ENCODE measurements around the gene RBM25.

RBM25 gene

DNA sequence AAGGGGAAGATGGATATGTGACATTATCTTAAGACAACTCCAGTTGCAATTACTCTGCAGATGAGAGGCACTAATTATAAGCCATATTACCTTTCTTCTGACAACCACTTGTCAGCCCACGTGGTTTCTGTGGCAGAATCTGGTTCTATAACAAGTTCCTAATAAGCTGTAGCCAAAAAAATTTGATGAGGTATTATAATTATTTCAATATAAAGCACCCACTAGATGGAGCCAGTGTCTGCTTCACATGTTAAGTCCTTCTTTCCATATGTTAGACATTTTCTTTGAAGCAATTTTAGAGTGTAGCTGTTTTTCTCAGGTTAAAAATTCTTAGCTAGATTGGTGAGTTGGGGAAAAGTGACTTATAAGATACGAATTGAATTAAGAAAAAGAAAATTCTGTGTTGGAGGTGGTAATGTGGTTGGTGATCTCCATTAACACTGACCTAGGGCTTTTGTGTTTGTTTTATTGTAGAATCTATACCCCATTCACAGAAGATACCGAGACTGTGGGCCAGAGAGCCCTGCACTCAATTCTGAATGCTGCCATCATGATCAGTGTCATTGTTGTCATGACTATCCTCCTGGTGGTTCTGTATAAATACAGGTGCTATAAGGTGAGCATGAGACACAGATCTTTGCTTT, 114.9 kb downstream of the RBM25 start:
- ATAC-seq (ENCODE audit: low read depth) (peak; percentile 41; the same call in 1 of the 3 replicates), DNase-seq (ENCODE audit: low spot score) (no peak)
- H3K9me3 ChIP-seq (ENCODE audit: severe bottlenecking), result no peaks in the 10 kb centered on the region
- H3K27me3 ChIP-seq (ENCODE audit: insufficient read depth, poor library complexity, severe bottlenecking), result no peaks in the 10 kb centered on the region
- peaks cover 82% of the 10 kb centered on the region for H3K36me3 ChIP-seq (ENCODE audit: low read depth)
- no peak overlapping the region for H3K27ac ChIP-seq (ENCODE audit: poor library complexity, severe bottlenecking)
- TF ChIP-seq, protein P1, sequence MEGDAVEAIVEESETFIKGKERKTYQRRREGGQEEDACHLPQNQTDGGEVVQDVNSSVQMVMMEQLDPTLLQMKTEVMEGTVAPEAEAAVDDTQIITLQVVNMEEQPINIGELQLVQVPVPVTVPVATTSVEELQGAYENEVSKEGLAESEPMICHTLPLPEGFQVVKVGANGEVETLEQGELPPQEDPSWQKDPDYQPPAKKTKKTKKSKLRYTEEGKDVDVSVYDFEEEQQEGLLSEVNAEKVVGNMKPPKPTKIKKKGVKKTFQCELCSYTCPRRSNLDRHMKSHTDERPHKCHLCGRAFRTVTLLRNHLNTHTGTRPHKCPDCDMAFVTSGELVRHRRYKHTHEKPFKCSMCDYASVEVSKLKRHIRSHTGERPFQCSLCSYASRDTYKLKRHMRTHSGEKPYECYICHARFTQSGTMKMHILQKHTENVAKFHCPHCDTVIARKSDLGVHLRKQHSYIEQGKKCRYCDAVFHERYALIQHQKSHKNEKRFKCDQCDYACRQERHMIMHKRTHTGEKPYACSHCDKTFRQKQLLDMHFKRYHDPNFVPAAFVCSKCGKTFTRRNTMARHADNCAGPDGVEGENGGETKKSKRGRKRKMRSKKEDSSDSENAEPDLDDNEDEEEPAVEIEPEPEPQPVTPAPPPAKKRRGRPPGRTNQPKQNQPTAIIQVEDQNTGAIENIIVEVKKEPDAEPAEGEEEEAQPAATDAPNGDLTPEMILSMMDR (IDR thresholded peaks at IDR 0.05; ENCODE audit: poor library complexity, severe bottlenecking), result peak; percentile 89
- no peaks in the 10 kb centered on the region for H3K4me1 ChIP-seq (ENCODE audit: insufficient read depth, poor library complexity, severe bottlenecking)
- no peak overlapping the region for H3K4me3 ChIP-seq (ENCODE audit: severe bottlenecking)
